ENCODE measurements around the gene HEXA. TPM values are rescaled to one million over a fixed set of nuclear protein-coding genes. Genes with fewer than 3 reads are reported as not detected.
A peak's percentile ranks its signal among the peaks of the same experiment; 100 is the strongest.

The HEXA gene
- total and polyA plus RNA-seq, 9 of the 15 experiments (the other 6 are each of a cell fraction or from before 2014, with no cell fraction given), result 22.2 to 136 (median 68.9) TPM

DNA sequence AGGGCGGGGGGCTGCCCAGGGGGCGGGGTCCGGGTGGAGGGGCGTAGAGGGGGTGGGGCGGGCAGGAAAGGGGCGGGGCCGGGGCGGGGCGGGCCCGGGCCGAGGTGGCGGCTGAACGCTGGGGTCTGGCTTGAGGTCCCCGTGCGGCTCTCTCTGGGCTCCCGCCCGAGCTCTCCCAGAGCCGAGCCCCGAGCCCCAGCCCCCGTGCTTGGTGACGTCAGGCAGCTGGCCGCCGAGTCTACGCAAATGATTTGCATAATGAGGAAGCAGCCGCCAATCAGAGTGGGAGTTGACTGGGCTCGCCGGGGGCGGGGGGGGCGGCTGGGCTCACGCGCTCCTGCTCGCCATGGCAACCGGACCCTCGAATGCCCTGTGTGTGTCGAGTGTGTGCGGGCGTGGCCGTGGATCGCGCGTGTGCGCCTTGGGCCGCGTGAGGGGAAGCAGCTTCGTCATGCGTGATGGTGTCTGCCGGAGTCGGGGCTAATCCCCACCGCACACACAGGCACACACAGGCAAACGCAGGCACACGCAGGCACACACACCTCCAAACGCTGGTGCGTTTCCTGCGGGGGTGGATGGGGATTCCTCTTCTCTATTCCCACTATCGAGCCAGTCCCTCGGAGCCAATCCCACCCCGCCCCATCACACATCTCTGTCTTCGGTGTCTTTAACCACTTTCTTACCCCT is 55.7 kb downstream of the HEXA start, which contains the start of gene CELF6 (continued):
- TF ChIP-seq, protein P1, sequence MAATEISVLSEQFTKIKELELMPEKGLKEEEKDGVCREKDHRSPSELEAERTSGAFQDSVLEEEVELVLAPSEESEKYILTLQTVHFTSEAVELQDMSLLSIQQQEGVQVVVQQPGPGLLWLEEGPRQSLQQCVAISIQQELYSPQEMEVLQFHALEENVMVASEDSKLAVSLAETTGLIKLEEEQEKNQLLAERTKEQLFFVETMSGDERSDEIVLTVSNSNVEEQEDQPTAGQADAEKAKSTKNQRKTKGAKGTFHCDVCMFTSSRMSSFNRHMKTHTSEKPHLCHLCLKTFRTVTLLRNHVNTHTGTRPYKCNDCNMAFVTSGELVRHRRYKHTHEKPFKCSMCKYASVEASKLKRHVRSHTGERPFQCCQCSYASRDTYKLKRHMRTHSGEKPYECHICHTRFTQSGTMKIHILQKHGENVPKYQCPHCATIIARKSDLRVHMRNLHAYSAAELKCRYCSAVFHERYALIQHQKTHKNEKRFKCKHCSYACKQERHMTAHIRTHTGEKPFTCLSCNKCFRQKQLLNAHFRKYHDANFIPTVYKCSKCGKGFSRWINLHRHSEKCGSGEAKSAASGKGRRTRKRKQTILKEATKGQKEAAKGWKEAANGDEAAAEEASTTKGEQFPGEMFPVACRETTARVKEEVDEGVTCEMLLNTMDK (IDR thresholded peaks at IDR 0.05; ENCODE audit: borderline replicate concordance, insufficient read depth, low read depth, low read length, poor library complexity, severe bottlenecking), result no peak
- TF ChIP-seq IFI16 (CRISPR knock-in tag; IDR thresholded peaks at IDR 0.05) (no peak), HNRNPLL (IDR thresholded peaks at IDR 0.05; ENCODE audit: low read depth, low read length, poor library complexity, severe bottlenecking) (no peak), HEY1 (CRISPR knock-in tag; IDR thresholded peaks at IDR 0.05; ENCODE audit: borderline replicate concordance) (no peak), CBX2 (IDR thresholded peaks at IDR 0.05; ENCODE audit: insufficient read depth, low read length, poor library complexity, severe bottlenecking) (no peak), HNRNPL (IDR thresholded peaks at IDR 0.05; ENCODE audit: low read depth, low read length) (no peak), POLR2B (IDR thresholded peaks at IDR 0.05; ENCODE audit: low read depth, partially characterized antibody) (no peak), FOXA1 (IDR thresholded peaks at IDR 0.05; ENCODE audit: borderline replicate concordance) (no peak), MYC (IDR thresholded peaks at IDR 0.05; ENCODE audit: low read depth, low read length) (no peak), MYC (CRISPR knock-in tag; IDR thresholded peaks at IDR 0.05; ENCODE audit: borderline replicate concordance, low read depth) (no peak), OTX1 (CRISPR knock-in tag; IDR thresholded peaks at IDR 0.05) (no peak), TAL1 (IDR thresholded peaks at IDR 0.05) (no peak), ZBTB7A (IDR thresholded peaks at IDR 0.05; ENCODE audit: borderline replicate concordance, control insufficient read depth, low read depth, low read length) (no peak), TFAM (CRISPR knock-in tag; conservative IDR thresholded peaks at IDR 0.05) (no peak), EP300 (IDR thresholded peaks at IDR 0.05; ENCODE audit: low read length) (no peak), ZNF41 (CRISPR knock-in tag; conservative IDR thresholded peaks at IDR 0.05) (no peak)
- TF ChIP-seq, protein P2, sequence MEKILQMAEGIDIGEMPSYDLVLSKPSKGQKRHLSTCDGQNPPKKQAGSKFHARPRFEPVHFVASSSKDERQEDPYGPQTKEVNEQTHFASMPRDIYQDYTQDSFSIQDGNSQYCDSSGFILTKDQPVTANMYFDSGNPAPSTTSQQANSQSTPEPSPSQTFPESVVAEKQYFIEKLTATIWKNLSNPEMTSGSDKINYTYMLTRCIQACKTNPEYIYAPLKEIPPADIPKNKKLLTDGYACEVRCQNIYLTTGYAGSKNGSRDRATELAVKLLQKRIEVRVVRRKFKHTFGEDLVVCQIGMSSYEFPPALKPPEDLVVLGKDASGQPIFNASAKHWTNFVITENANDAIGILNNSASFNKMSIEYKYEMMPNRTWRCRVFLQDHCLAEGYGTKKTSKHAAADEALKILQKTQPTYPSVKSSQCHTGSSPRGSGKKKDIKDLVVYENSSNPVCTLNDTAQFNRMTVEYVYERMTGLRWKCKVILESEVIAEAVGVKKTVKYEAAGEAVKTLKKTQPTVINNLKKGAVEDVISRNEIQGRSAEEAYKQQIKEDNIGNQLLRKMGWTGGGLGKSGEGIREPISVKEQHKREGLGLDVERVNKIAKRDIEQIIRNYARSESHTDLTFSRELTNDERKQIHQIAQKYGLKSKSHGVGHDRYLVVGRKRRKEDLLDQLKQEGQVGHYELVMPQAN (IDR thresholded peaks at IDR 0.05; ENCODE audit: borderline replicate concordance), result 0 out of 2 replicates have a peak, but pooled peaks have one; percentile 41
- TF ChIP-seq, protein P3, sequence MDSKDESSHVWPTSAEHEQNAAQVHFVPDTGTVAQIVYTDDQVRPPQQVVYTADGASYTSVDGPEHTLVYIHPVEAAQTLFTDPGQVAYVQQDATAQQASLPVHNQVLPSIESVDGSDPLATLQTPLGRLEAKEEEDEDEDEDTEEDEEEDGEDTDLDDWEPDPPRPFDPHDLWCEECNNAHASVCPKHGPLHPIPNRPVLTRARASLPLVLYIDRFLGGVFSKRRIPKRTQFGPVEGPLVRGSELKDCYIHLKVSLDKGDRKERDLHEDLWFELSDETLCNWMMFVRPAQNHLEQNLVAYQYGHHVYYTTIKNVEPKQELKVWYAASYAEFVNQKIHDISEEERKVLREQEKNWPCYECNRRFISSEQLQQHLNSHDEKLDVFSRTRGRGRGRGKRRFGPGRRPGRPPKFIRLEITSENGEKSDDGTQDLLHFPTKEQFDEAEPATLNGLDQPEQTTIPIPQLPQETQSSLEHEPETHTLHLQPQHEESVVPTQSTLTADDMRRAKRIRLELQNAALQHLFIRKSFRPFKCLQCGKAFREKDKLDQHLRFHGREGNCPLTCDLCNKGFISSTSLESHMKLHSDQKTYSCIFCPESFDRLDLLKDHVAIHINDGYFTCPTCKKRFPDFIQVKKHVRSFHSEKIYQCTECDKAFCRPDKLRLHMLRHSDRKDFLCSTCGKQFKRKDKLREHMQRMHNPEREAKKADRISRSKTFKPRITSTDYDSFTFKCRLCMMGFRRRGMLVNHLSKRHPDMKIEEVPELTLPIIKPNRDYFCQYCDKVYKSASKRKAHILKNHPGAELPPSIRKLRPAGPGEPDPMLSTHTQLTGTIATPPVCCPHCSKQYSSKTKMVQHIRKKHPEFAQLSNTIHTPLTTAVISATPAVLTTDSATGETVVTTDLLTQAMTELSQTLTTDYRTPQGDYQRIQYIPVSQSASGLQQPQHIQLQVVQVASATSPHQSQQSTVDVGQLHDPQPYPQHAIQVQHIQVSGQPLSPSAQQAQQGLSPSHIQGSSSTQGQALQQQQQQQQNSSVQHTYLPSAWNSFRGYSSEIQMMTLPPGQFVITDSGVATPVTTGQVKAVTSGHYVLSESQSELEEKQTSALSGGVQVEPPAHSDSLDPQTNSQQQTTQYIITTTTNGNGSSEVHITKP (IDR thresholded peaks at IDR 0.05; ENCODE audit: partially characterized antibody), result no peak
- TF ChIP-seq, protein P4, sequence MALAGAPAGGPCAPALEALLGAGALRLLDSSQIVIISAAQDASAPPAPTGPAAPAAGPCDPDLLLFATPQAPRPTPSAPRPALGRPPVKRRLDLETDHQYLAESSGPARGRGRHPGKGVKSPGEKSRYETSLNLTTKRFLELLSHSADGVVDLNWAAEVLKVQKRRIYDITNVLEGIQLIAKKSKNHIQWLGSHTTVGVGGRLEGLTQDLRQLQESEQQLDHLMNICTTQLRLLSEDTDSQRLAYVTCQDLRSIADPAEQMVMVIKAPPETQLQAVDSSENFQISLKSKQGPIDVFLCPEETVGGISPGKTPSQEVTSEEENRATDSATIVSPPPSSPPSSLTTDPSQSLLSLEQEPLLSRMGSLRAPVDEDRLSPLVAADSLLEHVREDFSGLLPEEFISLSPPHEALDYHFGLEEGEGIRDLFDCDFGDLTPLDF (CRISPR knock-in tag; IDR thresholded peaks at IDR 0.05), result no peak
